H9 (cell line): Measurements from ENCODE around the gene HCK. TPM values are rescaled to one million over a fixed set of nuclear protein-coding genes. Genes with fewer than 3 reads are reported as not detected.

ENCODE experiments used
- DNase-seq: peaks from one replicate; pipeline ENCODE4 v3.0.0-alpha.2; 2017
- H2AFZ ChIP-seq: one replicate; pipeline ENCODE4 v1.6.1; 2013; ENCODE audit warnings: mild to moderate bottlenecking, low read length, control low read depth, moderate library complexity
- H2AK5ac ChIP-seq: 2 replicates; pipeline ENCODE4 v1.6.1; 2013; ENCODE audit warnings: low read length, control low read depth, mixed read lengths; ENCODE audit not compliant: insufficient read length
- H2BK120ac ChIP-seq: one replicate; pipeline ENCODE4 v1.6.1; 2013; ENCODE audit warnings: low read depth, mild to moderate bottlenecking, low read length, control low read depth, inconsistent platforms; ENCODE audit not compliant: poor library complexity, severe bottlenecking
- H2BK12ac ChIP-seq: 2 replicates; pipeline ENCODE4 v1.6.1; 2013; ENCODE audit warnings: low read length, control low read depth, mixed read lengths, low read depth; ENCODE audit not compliant: insufficient read length
- H2BK15ac ChIP-seq: 2 replicates; pipeline ENCODE4 v1.6.1; 2013; ENCODE audit warnings: low read depth, low read length, control low read depth
- H2BK20ac ChIP-seq: one replicate; pipeline ENCODE4 v1.6.1; 2013; ENCODE audit warnings: low read depth, mild to moderate bottlenecking, low read length, control low read depth, inconsistent platforms; ENCODE audit not compliant: poor library complexity, severe bottlenecking
- H2BK5ac ChIP-seq: 2 replicates; pipeline ENCODE4 v1.6.1; 2013; ENCODE audit warnings: low read length, control low read depth, mixed read lengths; ENCODE audit not compliant: insufficient read length
- H3K14ac ChIP-seq: 2 replicates; pipeline ENCODE4 v1.6.1; 2013; ENCODE audit warnings: low read length, control low read depth; ENCODE audit not compliant: insufficient read depth
- H3K18ac ChIP-seq: 2 replicates; pipeline ENCODE4 v1.6.1; 2013; ENCODE audit warnings: low read depth, mild to moderate bottlenecking, mixed read lengths, low read length, control low read depth; ENCODE audit not compliant: insufficient read length
- H3K23ac ChIP-seq: 2 replicates; pipeline ENCODE4 v1.6.1; 2013; ENCODE audit warnings: low read length, control low read depth, mixed read lengths, low read depth; ENCODE audit not compliant: insufficient read length
- H3K23me2 ChIP-seq: 2 replicates; pipeline ENCODE4 v1.6.1; 2013; ENCODE audit warnings: low read depth, mild to moderate bottlenecking, mixed read lengths, low read length, control low read depth; ENCODE audit not compliant: insufficient read length, poor library complexity, severe bottlenecking
- H3K27ac ChIP-seq: 2 replicates; pipeline ENCODE4 v1.5.1; 2013; ENCODE audit warnings: low read length, control low read depth, mixed read lengths, low read depth; ENCODE audit not compliant: insufficient read length
- H3K27me3 ChIP-seq: 2 replicates; pipeline ENCODE4 v1.6.1; 2013; ENCODE audit warnings: low read length, control low read depth, inconsistent platforms; ENCODE audit not compliant: insufficient read depth
- H3K4ac ChIP-seq: 2 replicates; pipeline ENCODE4 v1.6.1; 2013; ENCODE audit warnings: low read depth, mild to moderate bottlenecking, control low read depth, inconsistent platforms, low read length, moderate library complexity
- H3K4me1 ChIP-seq: 2 replicates; pipeline ENCODE4 v1.6.1; 2013; ENCODE audit warnings: low read length, control low read depth, inconsistent platforms; ENCODE audit not compliant: insufficient read depth
- H3K4me2 ChIP-seq: 2 replicates; pipeline ENCODE4 v1.6.1; 2013; ENCODE audit warnings: low read length, control low read depth, mixed read lengths; ENCODE audit not compliant: insufficient read length, insufficient read depth
- H3K56ac ChIP-seq: 2 replicates; pipeline ENCODE4 v1.6.1; 2013; ENCODE audit warnings: low read depth, mild to moderate bottlenecking, mixed read lengths, low read length, control low read depth; ENCODE audit not compliant: insufficient read length
- H3K79me1 ChIP-seq: 2 replicates; pipeline ENCODE4 v1.6.1; 2013; ENCODE audit warnings: low read depth, mild to moderate bottlenecking, moderate library complexity, low read length, control low read depth, inconsistent platforms; ENCODE audit not compliant: insufficient read depth, poor library complexity, severe bottlenecking
- H3K79me2 ChIP-seq: 2 replicates; pipeline ENCODE4 v1.6.1; 2013; ENCODE audit warnings: low read length, control low read depth, inconsistent platforms; ENCODE audit not compliant: insufficient read depth
- H3K9ac ChIP-seq: 2 replicates; pipeline ENCODE4 v1.6.1; 2013; ENCODE audit warnings: low read length, control low read depth, mixed read lengths; ENCODE audit not compliant: insufficient read length; ENCODE audit errors: extremely low read depth
- H3K9me3 ChIP-seq: one replicate; pipeline ENCODE4 v1.6.1; 2013; ENCODE audit warnings: low read depth, low read length, inconsistent platforms; ENCODE audit not compliant: control insufficient read depth
- H3T11ph ChIP-seq: one replicate; pipeline ENCODE4 v1.6.1; 2013; ENCODE audit warnings: mild to moderate bottlenecking, low read length, control low read depth, inconsistent platforms
- H4K20me1 ChIP-seq: one replicate; pipeline ENCODE4 v1.6.1; 2013; ENCODE audit not compliant: control insufficient read depth, insufficient read length, insufficient read depth
- H4K5ac ChIP-seq: 2 replicates; pipeline ENCODE4 v1.6.1; 2013; ENCODE audit warnings: low read depth, mild to moderate bottlenecking, mixed read lengths, low read length, control low read depth; ENCODE audit not compliant: insufficient read length
- H4K8ac ChIP-seq: replicated peaks from 2 replicates; pipeline ENCODE4 v1.6.1; 2013; ENCODE audit warnings: low read length, control low read depth, mixed read lengths, low read depth; ENCODE audit not compliant: insufficient read length
- H4K91ac ChIP-seq: 2 replicates; pipeline ENCODE4 v1.6.1; 2013; ENCODE audit warnings: low read depth, mild to moderate bottlenecking, moderate library complexity, mixed read lengths, low read length, control low read depth; ENCODE audit not compliant: insufficient read length
- H3K27ac Mint-ChIP-seq, 3 experiments: 2 replicates in 2 of 3; 3 replicates in 1 of 3; pipeline ENCODE4 v1.8.0; 2020 to 2021; ENCODE audit warnings: mixed read lengths in 3 of 3, mild to moderate bottlenecking in 1 of 3, moderate library complexity in 1 of 3
- H3K27me3 Mint-ChIP-seq: 2 replicates; pipeline ENCODE4 v1.8.0; 2021; ENCODE audit warnings: low read depth, mild to moderate bottlenecking, moderate library complexity, mixed read lengths
- H3K36me3 Mint-ChIP-seq, 3 experiments: 2 replicates in 2 of 3; 3 replicates in 1 of 3; pipeline ENCODE4 v1.8.0; 2020 to 2021; ENCODE audit warnings: low read depth in 3 of 3, mixed read lengths in 3 of 3; ENCODE audit not compliant: insufficient read depth in 1 of 3
- H3K4me1 Mint-ChIP-seq, 2 experiments: 2 replicates each; pipeline ENCODE4 v1.8.0; 2020; ENCODE audit warnings: mixed read lengths in 2 of 2
- H3K4me3 Mint-ChIP-seq, 2 experiments: 2 replicates in 1 of 2; 3 replicates in 1 of 2; pipeline ENCODE4 v1.8.0; 2020 to 2021; ENCODE audit warnings: mild to moderate bottlenecking in 2 of 2, mixed read lengths in 2 of 2, moderate library complexity in 1 of 2
- H3K9me3 Mint-ChIP-seq, 2 experiments: 2 replicates in 1 of 2; 3 replicates in 1 of 2; pipeline ENCODE4 v1.8.0; 2020; ENCODE audit warnings: mild to moderate bottlenecking in 2 of 2, mixed read lengths in 2 of 2, moderate library complexity in 1 of 2
- WGBS: extraction: QIAGEN DNeasy Blood & Tissue Kit; methylation state at CpG from one replicate; pipeline ENCODE4 v1.1.7; 2013; ENCODE audit warnings: missing lambda C conversion rate, low lambda C conversion rate, mixed read lengths; ENCODE audit not compliant: insufficient read length; ENCODE audit errors: extremely low coverage; 5-methylcytosine and 5-hydroxymethylcytosine counted together
- total RNA-seq: library from RNA; stranded (reverse); gene quantifications from 2 replicates; pipeline ENCODE4 v1.2.1, GENCODE V29; 2021
- TF ChIP-seq, protein P1 (sequence below): fragments of 200-600 bp; sonication (generic); conservative IDR thresholded peaks from 3 replicates; pipeline ENCODE4 v1.8.0; 2021; ENCODE audit warnings: antibody characterized with exemption, mild to moderate bottlenecking

The HCK gene
- total RNA-seq, 1 experiment from 2014 or later: 1.7 TPM

DNA sequence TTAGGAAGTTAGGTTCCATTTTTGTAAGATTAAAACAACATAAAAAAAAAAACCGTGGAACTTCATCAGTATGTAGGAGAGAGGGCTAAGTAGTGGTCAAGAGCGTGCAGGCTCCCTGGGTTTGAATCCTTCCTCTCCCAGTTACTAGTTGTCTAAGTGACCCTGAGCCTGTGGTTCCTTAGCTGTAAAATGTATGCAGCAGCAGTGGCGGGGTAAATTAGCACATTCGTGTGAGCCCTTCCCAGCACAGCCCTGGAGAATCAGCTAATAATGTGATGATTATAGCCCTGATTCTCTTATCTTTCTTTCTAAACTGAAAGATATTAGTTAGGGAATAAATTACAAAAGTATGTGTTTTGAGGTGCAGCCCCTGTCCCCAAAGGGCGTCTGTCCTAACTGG, 90.0 kb downstream of the HCK start:
- no CpG with 5 or more reads among the region's 5 CpGs for WGBS
- no peaks in the 10 kb centered on the region for H4K20me1 ChIP-seq
- no peak overlapping the region for H3K4me2 ChIP-seq
- Mint-ChIP-seq H3K36me3 (peaks cover 58 to 93% (median 84%) of the 10 kb centered on the region in 3 experiments), H3K9me3 (no peaks in the 10 kb centered on the region), H3K27me3 (no peaks in the 10 kb centered on the region), H3K4me3 (no peak overlapping the region), H3K27ac (no peak overlapping the region), H3K4me1 (no peaks in the 10 kb centered on the region)
- no peak overlapping the region for H3K27ac ChIP-seq
- no peak for DNase-seq
- no peak overlapping the region for H3T11ph ChIP-seq
- no peaks in the 10 kb centered on the region for H3K9me3 ChIP-seq
- no peak overlapping the region for H2BK20ac ChIP-seq
- no peak overlapping the region for H3K18ac ChIP-seq
- no peaks in the 10 kb centered on the region for H3K27me3 ChIP-seq
- H3K23ac ChIP-seq: no peak overlapping the region
- no peak overlapping the region for H2BK12ac ChIP-seq
- no peak overlapping the region for H3K56ac ChIP-seq
- H4K5ac ChIP-seq: no peak overlapping the region
- TF ChIP-seq, protein P1, sequence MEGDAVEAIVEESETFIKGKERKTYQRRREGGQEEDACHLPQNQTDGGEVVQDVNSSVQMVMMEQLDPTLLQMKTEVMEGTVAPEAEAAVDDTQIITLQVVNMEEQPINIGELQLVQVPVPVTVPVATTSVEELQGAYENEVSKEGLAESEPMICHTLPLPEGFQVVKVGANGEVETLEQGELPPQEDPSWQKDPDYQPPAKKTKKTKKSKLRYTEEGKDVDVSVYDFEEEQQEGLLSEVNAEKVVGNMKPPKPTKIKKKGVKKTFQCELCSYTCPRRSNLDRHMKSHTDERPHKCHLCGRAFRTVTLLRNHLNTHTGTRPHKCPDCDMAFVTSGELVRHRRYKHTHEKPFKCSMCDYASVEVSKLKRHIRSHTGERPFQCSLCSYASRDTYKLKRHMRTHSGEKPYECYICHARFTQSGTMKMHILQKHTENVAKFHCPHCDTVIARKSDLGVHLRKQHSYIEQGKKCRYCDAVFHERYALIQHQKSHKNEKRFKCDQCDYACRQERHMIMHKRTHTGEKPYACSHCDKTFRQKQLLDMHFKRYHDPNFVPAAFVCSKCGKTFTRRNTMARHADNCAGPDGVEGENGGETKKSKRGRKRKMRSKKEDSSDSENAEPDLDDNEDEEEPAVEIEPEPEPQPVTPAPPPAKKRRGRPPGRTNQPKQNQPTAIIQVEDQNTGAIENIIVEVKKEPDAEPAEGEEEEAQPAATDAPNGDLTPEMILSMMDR: no peak
- no peaks in the 10 kb centered on the region for H3K79me2 ChIP-seq
- no peak overlapping the region for H4K91ac ChIP-seq
- H4K8ac ChIP-seq: no peak overlapping the region
- no peaks in the 10 kb centered on the region for H3K23me2 ChIP-seq
- no peak overlapping the region for H2BK15ac ChIP-seq
- H2AK5ac ChIP-seq: no peak overlapping the region
- H3K4me1 ChIP-seq: no peaks in the 10 kb centered on the region
- H3K79me1 ChIP-seq: no peaks in the 10 kb centered on the region
- no peak overlapping the region for H3K4ac ChIP-seq
- no peak overlapping the region for H2BK5ac ChIP-seq
- no peak overlapping the region for H3K14ac ChIP-seq
- no peak overlapping the region for H3K9ac ChIP-seq
- H2BK120ac ChIP-seq: no peak overlapping the region
- no peak overlapping the region for H2AFZ ChIP-seq
